Stimulated activated memory B cell treated with anti-CD40 and anti-IgM and Interleukin-4, amounts not matched to agents 10 μg/mL and 1 μg/mL and 100 μg/mL, for 72 hours (primary cell): Measurements from ENCODE around the gene GPR37L1.
A peak's percentile ranks its signal among the peaks of the same experiment; 100 is the strongest.
"Not testable (repeated sequence)": the region's sequence is repeated elsewhere in the genome, so short reads cannot be mapped to it uniquely, and the experiment has no call there.

Experiments used
- ATAC-seq: fragments of 150-1000 bp; cut with Tn5 transposase; 2 replicates; pipeline ENCODE4 v1.10.0; 2021
- H3K27ac Mint-ChIP-seq: one replicate; pipeline ENCODE4 v1.8.0; 2022; ENCODE audit warnings: mild to moderate bottlenecking, mixed read lengths
- H3K27me3 Mint-ChIP-seq: one replicate; pipeline ENCODE4 v1.8.0; 2022; ENCODE audit warnings: mixed read lengths
- H3K36me3 Mint-ChIP-seq: one replicate; pipeline ENCODE4 v1.8.0; 2022; ENCODE audit warnings: mixed read lengths
- H3K4me1 Mint-ChIP-seq: one replicate; pipeline ENCODE4 v1.8.0; 2022; ENCODE audit warnings: mixed read lengths
- H3K4me3 Mint-ChIP-seq: one replicate; pipeline ENCODE4 v1.8.0; 2022; ENCODE audit warnings: mild to moderate bottlenecking, moderate library complexity, mixed read lengths
- H3K9me3 Mint-ChIP-seq: one replicate; pipeline ENCODE4 v1.8.0; 2022; ENCODE audit warnings: mixed read lengths

The GPR37L1 gene

GRCh38 chr1:202104073-202104472 is 18.6 kb upstream of the GPR37L1 start:
- H3K4me3 Mint-ChIP-seq, result no peak overlapping the region
- peaks cover 20% of the 10 kb centered on the region for H3K27me3 Mint-ChIP-seq
- no peak overlapping the region for H3K27ac Mint-ChIP-seq
- no peaks in the 10 kb centered on the region for H3K36me3 Mint-ChIP-seq
- ATAC-seq, result no peak
- no peaks in the 10 kb centered on the region for H3K4me1 Mint-ChIP-seq
- no peaks in the 10 kb centered on the region for H3K9me3 Mint-ChIP-seq

GRCh38 chr1:202105571-202106339 is 17.0 kb upstream of the GPR37L1 start:
- no peak for ATAC-seq
- Mint-ChIP-seq H3K9me3 (no peaks in the 10 kb centered on the region), H3K27me3 (peaks cover 20% of the 10 kb centered on the region), H3K27ac (no peak overlapping the region), H3K36me3 (no peaks in the 10 kb centered on the region), H3K4me1 (no peaks in the 10 kb centered on the region), H3K4me3 (no peak overlapping the region)

- Mint-ChIP-seq H3K36me3 (no peaks in the 10 kb centered on the region), H3K27me3 (peaks cover 12% of the 10 kb centered on the region), H3K4me1 (no peaks in the 10 kb centered on the region), H3K9me3 (no peaks in the 10 kb centered on the region), H3K4me3 (no peak overlapping the region), H3K27ac (no peak overlapping the region)
- no peak for ATAC-seq
These were observed 16.1 kb upstream of the GPR37L1 start for GRCh38 chr1:202106340-202107254.

GRCh38 chr1:202107321-202107761 is 15.4 kb upstream of the GPR37L1 start:
- no peaks in the 10 kb centered on the region for H3K36me3 Mint-ChIP-seq
- H3K4me3 Mint-ChIP-seq, result no peak overlapping the region
- H3K9me3 Mint-ChIP-seq, result no peaks in the 10 kb centered on the region
- H3K4me1 Mint-ChIP-seq, result no peaks in the 10 kb centered on the region
- ATAC-seq, result no peak
- no peak overlapping the region for H3K27ac Mint-ChIP-seq
- H3K27me3 Mint-ChIP-seq, result peaks cover 9% of the 10 kb centered on the region

- Mint-ChIP-seq H3K4me3 (no peak overlapping the region), H3K27ac (no peak overlapping the region), H3K4me1 (no peaks in the 10 kb centered on the region), H3K36me3 (no peaks in the 10 kb centered on the region), H3K27me3 (peaks cover 9% of the 10 kb centered on the region), H3K9me3 (no peaks in the 10 kb centered on the region)
- no peak for ATAC-seq
These were observed 14.7 kb upstream of the GPR37L1 start for GRCh38 chr1:202107801-202108731.

- no peak overlapping the region for H3K4me3 Mint-ChIP-seq
These were observed 11.7 kb upstream of the GPR37L1 start for GRCh38 chr1:202110977-202111376.

GRCh38 chr1:202111589-202111988 is 11.1 kb upstream of the GPR37L1 start:
- not testable (repeated sequence) for H3K9me3 Mint-ChIP-seq, ATAC-seq, H3K27me3 Mint-ChIP-seq, H3K27ac Mint-ChIP-seq, H3K36me3 Mint-ChIP-seq, H3K4me3 Mint-ChIP-seq
- H3K4me1 Mint-ChIP-seq, result peaks cover 12% of the 10 kb centered on the region

More at GRCh38 chr1:202110977-202111376, 11.7 kb upstream of the GPR37L1 start:
- Mint-ChIP-seq H3K36me3 (no peaks in the 10 kb centered on the region), H3K4me1 (peaks cover 12% of the 10 kb centered on the region), H3K9me3 (no peaks in the 10 kb centered on the region), H3K27ac (no peak overlapping the region), H3K27me3 (no peaks in the 10 kb centered on the region)
- no peak for ATAC-seq

- Mint-ChIP-seq H3K4me3 (no peak overlapping the region), H3K9me3 (no peaks in the 10 kb centered on the region), H3K27me3 (no peaks in the 10 kb centered on the region), H3K27ac (no peak overlapping the region), H3K36me3 (no peaks in the 10 kb centered on the region), H3K4me1 (peaks cover 12% of the 10 kb centered on the region)
- peak; percentile 7 for ATAC-seq
These were observed 9.6 kb upstream of the GPR37L1 start for GRCh38 chr1:202112859-202113689.

GRCh38 chr1:202113690-202114300 is 8.9 kb upstream of the GPR37L1 start:
- no peaks in the 10 kb centered on the region for H3K36me3 Mint-ChIP-seq
- H3K4me1 Mint-ChIP-seq, result peaks cover 12% of the 10 kb centered on the region
- ATAC-seq, result no peak
- H3K27me3 Mint-ChIP-seq, result no peaks in the 10 kb centered on the region
- no peak overlapping the region for H3K27ac Mint-ChIP-seq
- no peak overlapping the region for H3K4me3 Mint-ChIP-seq
- H3K9me3 Mint-ChIP-seq, result no peaks in the 10 kb centered on the region

GRCh38 chr1:202116287-202116686 is 6.4 kb upstream of the GPR37L1 start:
- Mint-ChIP-seq H3K27ac (no peak overlapping the region), H3K27me3 (peaks cover 5% of the 10 kb centered on the region), H3K4me3 (no peak overlapping the region), H3K9me3 (no peaks in the 10 kb centered on the region), H3K36me3 (no peaks in the 10 kb centered on the region), H3K4me1 (peaks cover 12% of the 10 kb centered on the region)
- no peak for ATAC-seq

- no peak overlapping the region for H3K27ac Mint-ChIP-seq
- H3K4me3 Mint-ChIP-seq, result no peak overlapping the region
- ATAC-seq, result no peak
- H3K36me3 Mint-ChIP-seq, result no peaks in the 10 kb centered on the region
- H3K9me3 Mint-ChIP-seq, result no peaks in the 10 kb centered on the region
- peaks cover 12% of the 10 kb centered on the region for H3K4me1 Mint-ChIP-seq
- H3K27me3 Mint-ChIP-seq, result peaks cover 15% of the 10 kb centered on the region
These were observed 4.8 kb upstream of the GPR37L1 start for GRCh38 chr1:202117898-202118371.

- Mint-ChIP-seq H3K9me3 (no peaks in the 10 kb centered on the region), H3K27ac (no peak overlapping the region), H3K36me3 (no peaks in the 10 kb centered on the region), H3K27me3 (peaks cover 35% of the 10 kb centered on the region), H3K4me1 (no peaks in the 10 kb centered on the region), H3K4me3 (no peak overlapping the region)
- ATAC-seq, result no peak
These were observed 1.7 kb upstream of the GPR37L1 start for GRCh38 chr1:202121006-202121405.

GRCh38 chr1:202123336-202123813 is 658 bp downstream of the GPR37L1 start:
- ATAC-seq, result no peak

More at GRCh38 chr1:202123336-202123813, 658 bp downstream of the GPR37L1 start:
- Mint-ChIP-seq H3K36me3 (peaks cover under 1% of the 10 kb centered on the region), H3K27ac (no peak overlapping the region), H3K9me3 (no peaks in the 10 kb centered on the region), H3K4me3 (no peak overlapping the region), H3K27me3 (peaks cover 41% of the 10 kb centered on the region), H3K4me1 (no peaks in the 10 kb centered on the region)
